ENCODE results near the gene SLC38A6.

SLC38A6 gene

DNA sequence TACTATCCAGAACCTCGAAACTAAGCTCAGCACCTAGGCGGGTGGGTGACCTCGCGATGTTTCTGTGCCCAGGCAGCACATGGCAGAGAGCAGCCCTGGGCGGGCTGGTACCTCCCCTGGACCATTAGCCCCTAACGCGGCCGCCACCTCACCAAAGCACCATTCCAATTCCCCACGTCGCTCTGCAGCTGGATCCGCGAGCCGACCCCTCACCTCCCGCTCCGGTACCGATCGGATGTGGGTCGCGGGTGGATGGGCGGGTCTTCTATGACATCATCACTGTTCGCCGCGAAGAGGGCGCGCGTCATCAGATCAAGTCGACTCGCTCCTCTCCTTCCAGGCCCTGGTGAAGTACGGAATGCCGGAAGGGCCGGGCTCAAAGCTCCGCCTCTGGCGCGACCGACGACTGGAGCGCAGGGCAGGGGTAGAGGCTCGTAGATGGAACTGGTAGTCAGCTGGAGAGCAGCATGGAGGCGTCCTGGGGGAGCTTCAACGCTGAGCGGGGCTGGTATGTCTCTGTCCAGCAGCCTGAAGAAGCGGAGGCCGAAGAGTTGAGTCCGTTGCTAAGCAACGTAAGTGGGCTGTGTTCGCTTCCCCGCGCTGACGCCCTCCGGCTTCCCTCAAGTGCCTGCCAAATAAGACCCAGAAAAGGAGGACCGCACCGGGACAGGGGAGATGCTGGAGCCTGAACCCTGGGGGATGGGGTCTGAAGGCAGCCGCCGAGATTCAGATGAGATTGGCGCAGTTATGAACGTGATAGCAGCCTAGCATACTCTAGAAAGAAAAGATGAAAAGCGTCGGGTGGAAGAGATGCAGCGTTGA is at the start of gene SLC38A6, which contains the start of gene TRMT5:
Gene SLC38A6, plus strand, starts transcription at position 435 of the 822 bp plus-strand sequence. Its CDS starts 33 bp downstream, at position 468.
Gene TRMT5, minus strand, starts transcription at position 269 of the 822 bp plus-strand sequence. Its CDS starts 106 bp downstream, at position 163.
- Mint-ChIP-seq H3K4me3 (no peak within 1 kb of the TSS), H3K4me1 (ENCODE audit: low read depth) (peaks cover 26% of the 10 kb centered on the region), H3K9me3 (no peaks in the 10 kb centered on the region), H3K27me3 (no peaks in the 10 kb centered on the region), H3K27ac (no peak within 1 kb of the TSS), H3K36me3 (ENCODE audit: low read depth) (peaks cover 37% of the 10 kb centered on the region)

DNA sequence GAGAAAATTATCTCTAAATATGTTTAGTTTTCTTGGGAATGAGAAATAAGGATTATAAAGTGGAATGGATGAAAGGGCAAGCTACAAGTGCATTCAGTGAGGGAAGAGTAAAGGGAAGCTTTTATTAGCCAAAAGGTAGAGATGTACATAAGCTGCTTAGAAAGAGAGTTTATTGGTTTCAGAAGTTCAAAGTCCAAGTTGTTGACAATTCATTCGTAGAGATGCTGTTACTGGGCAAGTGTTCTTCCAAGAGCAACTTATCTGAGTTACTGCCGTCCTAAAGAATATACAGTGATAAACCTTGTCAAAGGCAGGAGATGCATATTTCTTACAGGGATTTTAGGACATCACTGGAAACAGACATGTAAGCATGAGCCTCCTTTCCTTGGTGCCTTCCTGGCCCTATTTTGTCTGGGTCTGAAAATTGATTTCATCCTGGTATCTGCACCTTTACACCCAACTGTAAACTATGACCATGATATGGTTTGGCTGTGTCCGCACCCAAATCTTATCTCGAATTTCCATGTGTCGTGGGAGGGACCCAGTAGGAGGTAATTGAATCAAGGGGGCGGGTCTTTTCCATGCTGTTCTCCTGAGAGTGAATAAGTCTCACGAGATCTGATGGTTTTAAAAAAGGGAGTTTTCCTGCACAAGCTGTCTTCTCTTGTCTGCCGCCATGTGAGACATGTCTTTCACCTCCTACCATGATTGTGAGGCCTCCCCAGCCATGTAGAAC is 47.0 kb upstream of the SLC38A6 start:
- Mint-ChIP-seq H3K4me3 (no peak overlapping the region), H3K4me1 (ENCODE audit: low read depth) (no peaks in the 10 kb centered on the region), H3K36me3 (ENCODE audit: low read depth) (peaks cover 11% of the 10 kb centered on the region), H3K27me3 (no peaks in the 10 kb centered on the region), H3K27ac (no peak overlapping the region), H3K9me3 (peaks cover 5% of the 10 kb centered on the region)

DNA sequence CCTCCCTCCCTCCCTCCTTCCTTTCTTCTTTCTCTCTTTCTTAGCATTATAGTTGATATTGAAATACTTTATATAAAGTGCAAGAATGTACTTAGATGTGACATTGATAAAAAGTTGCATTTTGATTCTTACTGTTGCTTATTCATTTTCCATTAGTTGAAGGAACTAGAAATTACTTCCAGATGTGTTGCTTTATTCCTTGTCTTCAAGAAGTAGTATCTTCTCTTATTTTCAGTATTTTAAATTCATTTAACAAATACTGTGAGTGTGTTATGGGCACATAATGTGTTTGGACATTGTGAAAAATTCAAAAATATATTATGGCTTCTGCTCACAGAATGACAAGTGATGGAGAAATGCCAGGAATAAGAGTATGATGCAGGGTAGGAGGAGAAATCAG is 45.7 kb upstream of the SLC38A6 start:
- Mint-ChIP-seq H3K36me3 (ENCODE audit: low read depth) (peaks cover 11% of the 10 kb centered on the region), H3K27ac (no peak overlapping the region), H3K27me3 (no peaks in the 10 kb centered on the region), H3K4me3 (no peak overlapping the region), H3K4me1 (ENCODE audit: low read depth) (no peaks in the 10 kb centered on the region), H3K9me3 (peaks cover 5% of the 10 kb centered on the region)

DNA sequence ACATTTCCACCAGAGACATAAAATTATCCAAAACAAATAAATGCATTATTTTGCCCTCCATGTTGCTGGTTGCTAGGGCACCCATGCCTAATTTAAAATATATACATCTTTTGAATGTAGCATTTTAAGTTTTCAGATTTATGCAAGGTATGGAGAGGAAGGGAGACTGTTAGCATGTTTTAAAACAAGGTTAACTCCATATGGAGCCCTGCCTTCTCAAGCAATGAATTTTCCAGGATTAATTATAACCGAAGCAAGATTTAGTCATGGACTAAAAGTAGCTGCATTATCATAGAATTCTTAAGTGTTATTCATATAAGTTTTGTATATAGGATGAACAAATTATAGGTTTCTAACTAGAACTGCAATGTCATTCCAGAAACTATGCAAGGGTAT is 37.4 kb upstream of the SLC38A6 start:
- no peak overlapping the region for H3K27ac Mint-ChIP-seq
- peaks cover 4% of the 10 kb centered on the region for H3K9me3 Mint-ChIP-seq
- H3K27me3 Mint-ChIP-seq, result no peaks in the 10 kb centered on the region
- H3K4me1 Mint-ChIP-seq (ENCODE audit: low read depth), result peaks cover 12% of the 10 kb centered on the region
- no peak overlapping the region for H3K4me3 Mint-ChIP-seq
- H3K36me3 Mint-ChIP-seq (ENCODE audit: low read depth), result peaks cover 14% of the 10 kb centered on the region

DNA sequence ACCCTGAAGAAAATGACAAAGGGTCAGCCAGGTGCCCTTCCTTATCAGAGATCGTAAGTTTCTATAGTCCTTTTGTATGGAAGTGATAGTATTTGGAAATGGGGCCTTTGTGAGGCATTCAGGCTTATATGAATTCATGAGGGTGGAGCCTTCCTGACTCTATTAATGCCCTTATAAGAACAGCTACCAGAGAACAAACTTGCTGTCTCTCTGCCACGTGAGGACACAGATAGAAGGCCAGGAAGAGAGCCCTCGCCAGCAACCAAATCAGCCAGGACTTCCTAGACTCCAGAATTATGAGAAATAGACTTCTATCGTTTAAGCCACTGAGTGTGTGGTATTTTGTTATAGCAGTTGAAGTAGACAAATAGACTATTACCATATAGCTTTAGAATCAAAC is 36.8 kb upstream of the SLC38A6 start:
- H3K27me3 Mint-ChIP-seq, result no peaks in the 10 kb centered on the region
- peaks cover 14% of the 10 kb centered on the region for H3K36me3 Mint-ChIP-seq (ENCODE audit: low read depth)
- H3K9me3 Mint-ChIP-seq, result peaks cover 3% of the 10 kb centered on the region
- H3K4me3 Mint-ChIP-seq, result no peak overlapping the region
- H3K4me1 Mint-ChIP-seq (ENCODE audit: low read depth), result peaks cover 12% of the 10 kb centered on the region
- no peak overlapping the region for H3K27ac Mint-ChIP-seq

DNA sequence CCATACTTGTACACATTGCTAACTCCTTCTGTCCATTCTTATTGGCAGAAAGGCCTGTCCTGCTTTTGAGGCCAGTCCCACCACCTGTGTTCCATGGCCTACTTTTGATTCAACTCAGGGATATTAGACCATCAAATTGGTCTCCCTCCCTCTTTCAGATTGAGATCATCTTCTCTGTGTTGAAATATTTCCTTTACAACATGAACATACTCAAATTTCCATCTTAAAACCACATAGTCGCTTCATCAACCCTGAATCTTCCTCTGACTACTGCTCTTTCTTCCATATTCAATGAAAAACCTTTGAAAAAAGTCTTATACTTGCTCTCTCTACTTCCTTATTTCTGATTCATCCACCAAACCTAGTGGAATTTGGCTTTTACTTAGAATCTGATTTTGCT is 35.1 kb upstream of the SLC38A6 start:
- Mint-ChIP-seq H3K27me3 (no peaks in the 10 kb centered on the region), H3K9me3 (peaks cover 3% of the 10 kb centered on the region), H3K4me3 (no peak overlapping the region), H3K4me1 (ENCODE audit: low read depth) (peaks cover 12% of the 10 kb centered on the region), H3K36me3 (ENCODE audit: low read depth) (peaks cover 14% of the 10 kb centered on the region), H3K27ac (peak overlapping the region; percentile 67)

DNA sequence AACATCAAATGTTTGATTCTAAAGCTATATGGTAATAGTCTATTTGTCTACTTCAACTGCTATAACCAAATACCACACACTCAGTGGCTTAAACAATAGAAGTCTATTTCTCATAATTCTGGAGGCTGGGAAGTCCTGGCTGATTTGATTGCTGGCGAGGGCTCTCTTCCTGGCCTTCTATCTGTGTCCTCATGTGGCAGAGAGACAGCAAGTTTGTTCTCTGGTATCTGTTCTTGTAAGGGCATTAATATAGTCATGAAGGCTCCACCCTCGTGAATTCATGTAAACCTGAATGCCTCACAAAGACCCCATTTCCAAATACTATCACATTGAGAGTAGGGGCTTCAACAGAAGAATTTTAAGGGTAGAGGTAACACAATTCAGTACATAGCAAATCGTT is 34.3 kb upstream of the SLC38A6 start:
- Mint-ChIP-seq H3K27ac (no peak overlapping the region), H3K27me3 (no peaks in the 10 kb centered on the region), H3K9me3 (peaks cover 3% of the 10 kb centered on the region), H3K4me1 (ENCODE audit: low read depth) (peaks cover 12% of the 10 kb centered on the region), H3K4me3 (no peak overlapping the region), H3K36me3 (ENCODE audit: low read depth) (peaks cover 14% of the 10 kb centered on the region)

DNA sequence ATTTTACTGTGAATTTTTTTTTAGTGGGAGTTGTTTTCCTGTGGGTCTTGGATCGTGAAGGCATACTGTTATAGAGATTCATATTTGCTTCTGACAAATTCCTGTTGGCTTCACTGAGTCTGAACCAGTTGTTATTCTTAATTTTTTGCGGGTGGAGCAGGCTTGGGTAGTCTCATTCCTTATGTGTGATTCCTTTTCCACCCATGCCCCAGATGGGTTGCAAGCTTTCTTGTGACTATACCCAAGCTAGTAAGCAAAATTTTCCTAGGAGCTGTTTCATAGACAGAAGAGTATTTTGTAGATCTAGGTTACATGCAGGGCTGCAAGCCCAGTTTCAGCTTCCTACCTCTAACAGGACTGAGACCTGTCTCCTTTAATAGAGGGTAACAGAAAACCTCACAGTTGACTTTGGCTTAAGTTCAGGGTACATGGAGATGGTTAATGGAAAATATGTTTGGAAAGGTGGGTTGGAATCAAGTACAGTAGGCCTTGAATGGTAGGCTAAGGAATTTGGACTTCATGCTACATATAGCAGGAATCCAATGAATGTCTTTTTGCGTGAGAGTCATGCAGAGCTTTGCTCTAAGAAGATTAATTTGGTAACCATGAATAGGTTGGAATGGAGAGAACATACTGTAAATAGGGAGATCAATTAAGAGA is 29.1 kb upstream of the SLC38A6 start:
- Mint-ChIP-seq H3K36me3 (ENCODE audit: low read depth) (peaks cover 23% of the 10 kb centered on the region), H3K4me3 (no peak overlapping the region), H3K27ac (no peak overlapping the region), H3K27me3 (no peaks in the 10 kb centered on the region), H3K4me1 (ENCODE audit: low read depth) (peaks cover 8% of the 10 kb centered on the region), H3K9me3 (peaks cover 18% of the 10 kb centered on the region)

DNA sequence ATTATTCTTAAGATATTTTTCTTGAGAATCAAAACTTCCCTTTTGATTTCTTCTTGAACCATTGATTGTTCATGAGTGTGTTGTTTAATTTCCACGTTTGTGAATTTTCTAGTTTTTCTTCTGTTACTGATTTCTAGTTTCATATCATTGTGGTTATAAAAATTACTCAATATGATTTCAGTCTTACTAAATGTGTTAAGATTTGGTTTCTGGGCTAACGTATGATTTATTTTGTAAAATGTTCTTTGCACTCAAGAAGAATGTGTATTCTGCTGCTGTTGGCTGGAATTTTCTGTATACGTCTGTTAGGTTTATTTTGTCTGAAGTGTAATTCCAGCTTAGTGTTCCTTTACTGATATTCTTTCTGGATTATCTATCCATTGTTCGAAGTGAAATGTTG is 24.8 kb upstream of the SLC38A6 start:
- Mint-ChIP-seq H3K9me3 (peaks cover 36% of the 10 kb centered on the region), H3K4me1 (ENCODE audit: low read depth) (peaks cover 11% of the 10 kb centered on the region), H3K27ac (no peak overlapping the region), H3K4me3 (no peak overlapping the region), H3K36me3 (ENCODE audit: low read depth) (peaks cover 59% of the 10 kb centered on the region), H3K27me3 (no peaks in the 10 kb centered on the region)

DNA sequence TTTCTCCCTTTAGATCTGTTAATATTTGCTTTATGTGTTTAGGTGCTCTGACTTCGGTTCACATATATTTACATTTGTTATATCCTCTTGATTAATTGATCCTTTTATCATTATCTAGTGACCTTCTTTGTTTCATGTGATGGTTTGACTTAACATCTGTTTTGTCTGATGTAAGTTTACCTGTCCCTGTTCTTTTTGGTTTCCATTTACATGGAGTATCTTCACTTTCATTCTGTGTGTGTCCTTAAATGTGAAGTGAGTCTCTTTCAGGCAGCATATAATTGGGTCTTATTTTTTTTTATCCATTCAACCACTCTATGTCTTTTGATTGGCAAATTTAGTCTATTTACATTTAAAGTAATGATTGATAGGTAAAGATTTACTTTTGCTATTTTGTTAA is 24.4 kb upstream of the SLC38A6 start:
- Mint-ChIP-seq H3K36me3 (ENCODE audit: low read depth) (peaks cover 61% of the 10 kb centered on the region), H3K27ac (no peak overlapping the region), H3K27me3 (no peaks in the 10 kb centered on the region), H3K4me1 (ENCODE audit: low read depth) (peaks cover 11% of the 10 kb centered on the region), H3K9me3 (peaks cover 36% of the 10 kb centered on the region), H3K4me3 (no peak overlapping the region)

DNA sequence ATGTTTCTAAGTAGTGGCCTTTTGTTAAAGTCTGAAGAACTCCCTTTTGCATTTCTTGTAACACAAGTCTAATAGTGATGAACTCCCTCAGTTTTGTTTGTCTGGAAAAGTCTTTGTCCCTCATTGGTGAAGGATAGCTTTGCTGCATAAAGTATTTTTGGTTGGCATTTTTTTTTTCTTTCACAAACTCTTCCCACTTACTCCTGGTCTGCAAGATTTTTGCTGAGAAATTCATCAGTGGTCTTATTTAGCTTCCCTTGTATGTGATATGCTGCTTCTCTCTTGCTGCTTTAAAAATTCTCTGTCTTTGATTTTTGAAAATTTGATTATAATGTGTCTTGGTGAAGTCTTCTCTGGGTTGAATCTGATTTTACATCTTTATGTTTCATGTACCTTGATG is 22.9 kb upstream of the SLC38A6 start:
- Mint-ChIP-seq H3K36me3 (ENCODE audit: low read depth) (peaks cover 62% of the 10 kb centered on the region), H3K9me3 (peaks cover 36% of the 10 kb centered on the region), H3K4me3 (no peak overlapping the region), H3K4me1 (ENCODE audit: low read depth) (peaks cover 11% of the 10 kb centered on the region), H3K27ac (no peak overlapping the region), H3K27me3 (no peaks in the 10 kb centered on the region)

DNA sequence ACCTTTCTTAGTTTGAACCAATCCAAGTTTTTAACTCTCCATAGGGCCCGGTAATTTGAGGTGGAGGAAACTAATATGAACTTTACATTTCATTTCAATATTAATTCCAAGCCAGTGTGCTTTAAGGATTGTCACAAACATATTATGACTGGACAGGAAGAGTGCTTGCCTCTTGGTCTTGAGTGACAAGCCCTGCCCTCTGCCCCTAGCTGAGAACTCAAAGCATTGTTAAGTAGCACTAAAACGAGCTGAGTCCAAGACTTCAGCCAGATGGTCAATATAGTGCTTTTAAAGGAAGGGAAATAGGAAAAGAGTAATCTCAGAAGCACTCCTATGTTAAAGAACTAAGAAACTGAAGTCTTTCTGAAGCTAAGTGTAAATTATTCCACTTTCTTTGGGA is 17.3 kb upstream of the SLC38A6 start:
- H3K27ac Mint-ChIP-seq, result no peak overlapping the region
- H3K4me1 Mint-ChIP-seq (ENCODE audit: low read depth), result peaks cover 11% of the 10 kb centered on the region
- no peaks in the 10 kb centered on the region for H3K27me3 Mint-ChIP-seq
- H3K36me3 Mint-ChIP-seq (ENCODE audit: low read depth), result peaks cover 29% of the 10 kb centered on the region
- peaks cover 8% of the 10 kb centered on the region for H3K9me3 Mint-ChIP-seq
- H3K4me3 Mint-ChIP-seq, result no peak overlapping the region

DNA sequence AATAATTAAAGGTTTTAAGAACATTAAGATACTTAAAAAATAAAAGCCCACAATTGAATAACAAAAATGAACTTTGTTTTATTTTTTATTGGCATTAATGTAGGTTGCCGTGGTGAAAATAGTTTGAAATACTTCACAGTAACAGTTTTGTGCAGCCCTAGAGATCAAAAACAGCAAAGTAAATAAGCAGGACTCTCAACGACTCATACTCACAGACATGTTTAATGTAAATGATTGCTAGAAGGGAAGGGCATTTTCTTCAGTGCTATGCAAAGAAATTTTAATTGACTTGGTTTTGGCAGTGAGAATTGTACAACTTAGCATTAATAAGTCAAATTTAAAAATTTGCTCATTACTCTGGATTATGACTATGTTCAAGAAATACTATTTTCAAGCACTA is 16.1 kb upstream of the SLC38A6 start:
- peaks cover 11% of the 10 kb centered on the region for H3K4me1 Mint-ChIP-seq (ENCODE audit: low read depth)
- no peak overlapping the region for H3K27ac Mint-ChIP-seq
- peaks cover 4% of the 10 kb centered on the region for H3K9me3 Mint-ChIP-seq
- no peak overlapping the region for H3K4me3 Mint-ChIP-seq
- peaks cover 19% of the 10 kb centered on the region for H3K36me3 Mint-ChIP-seq (ENCODE audit: low read depth)
- H3K27me3 Mint-ChIP-seq, result no peaks in the 10 kb centered on the region

DNA sequence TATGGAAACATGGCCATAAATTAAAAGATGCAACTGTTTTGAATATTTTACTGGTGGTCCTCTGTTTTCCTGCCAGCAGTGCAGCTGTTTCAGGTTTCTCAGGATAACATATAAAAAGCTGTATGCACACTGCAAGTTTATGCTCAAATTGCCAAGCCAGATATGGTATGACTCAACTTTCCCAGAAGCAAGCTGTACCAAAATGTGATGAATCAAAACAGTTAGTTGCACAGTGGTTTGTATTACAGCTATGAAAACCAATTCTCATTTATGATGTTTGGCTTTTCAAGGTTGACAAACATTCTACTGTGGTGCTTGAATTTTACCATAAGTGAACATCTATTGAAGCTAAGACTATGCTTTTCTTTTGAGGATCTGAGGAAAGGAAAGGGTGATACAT is 15.6 kb upstream of the SLC38A6 start:
- Mint-ChIP-seq H3K4me1 (ENCODE audit: low read depth) (peaks cover 11% of the 10 kb centered on the region), H3K27me3 (no peaks in the 10 kb centered on the region), H3K4me3 (no peak overlapping the region), H3K27ac (no peak overlapping the region), H3K9me3 (peaks cover 1% of the 10 kb centered on the region), H3K36me3 (ENCODE audit: low read depth) (peaks cover 14% of the 10 kb centered on the region)

DNA sequence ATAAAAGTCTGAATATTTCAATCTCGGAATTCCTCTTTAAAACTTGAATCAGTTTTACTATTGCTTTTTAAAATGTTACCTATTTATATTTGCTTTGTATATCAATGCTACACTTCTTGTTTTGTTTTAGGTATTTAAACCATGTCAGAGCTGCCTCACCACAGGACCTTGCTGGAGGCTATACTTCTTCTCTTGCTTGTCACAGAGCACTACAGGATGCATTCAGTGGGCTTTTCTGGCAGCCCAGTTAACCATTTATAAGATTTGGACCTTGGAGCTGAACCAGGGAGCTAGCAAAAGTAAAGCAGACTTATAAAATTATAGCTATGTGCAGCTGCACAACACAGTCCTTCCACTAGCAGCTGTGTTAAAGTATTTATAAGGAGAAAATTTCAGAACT is 12.9 kb upstream of the SLC38A6 start:
- Mint-ChIP-seq H3K36me3 (ENCODE audit: low read depth) (peaks cover 15% of the 10 kb centered on the region), H3K4me3 (no peak overlapping the region), H3K27ac (no peak overlapping the region), H3K9me3 (no peaks in the 10 kb centered on the region), H3K27me3 (no peaks in the 10 kb centered on the region), H3K4me1 (ENCODE audit: low read depth) (peaks cover 11% of the 10 kb centered on the region)
